GM12872 (cell line): Measurements from ENCODE around the gene CELF4.

Experiments used
- TF ChIP-seq, protein P1 (sequence below): IDR thresholded peaks from 3 replicates; pipeline ENCODE4 v1.5.1; 2011; ENCODE audit warnings: low read depth, mild to moderate bottlenecking, low read length, moderate library complexity; ENCODE audit not compliant: insufficient read depth

The CELF4 gene

GRCh38 chr18:37272841-37273240, 292.8 kb downstream of the CELF4 start:
- TF ChIP-seq, protein P1, sequence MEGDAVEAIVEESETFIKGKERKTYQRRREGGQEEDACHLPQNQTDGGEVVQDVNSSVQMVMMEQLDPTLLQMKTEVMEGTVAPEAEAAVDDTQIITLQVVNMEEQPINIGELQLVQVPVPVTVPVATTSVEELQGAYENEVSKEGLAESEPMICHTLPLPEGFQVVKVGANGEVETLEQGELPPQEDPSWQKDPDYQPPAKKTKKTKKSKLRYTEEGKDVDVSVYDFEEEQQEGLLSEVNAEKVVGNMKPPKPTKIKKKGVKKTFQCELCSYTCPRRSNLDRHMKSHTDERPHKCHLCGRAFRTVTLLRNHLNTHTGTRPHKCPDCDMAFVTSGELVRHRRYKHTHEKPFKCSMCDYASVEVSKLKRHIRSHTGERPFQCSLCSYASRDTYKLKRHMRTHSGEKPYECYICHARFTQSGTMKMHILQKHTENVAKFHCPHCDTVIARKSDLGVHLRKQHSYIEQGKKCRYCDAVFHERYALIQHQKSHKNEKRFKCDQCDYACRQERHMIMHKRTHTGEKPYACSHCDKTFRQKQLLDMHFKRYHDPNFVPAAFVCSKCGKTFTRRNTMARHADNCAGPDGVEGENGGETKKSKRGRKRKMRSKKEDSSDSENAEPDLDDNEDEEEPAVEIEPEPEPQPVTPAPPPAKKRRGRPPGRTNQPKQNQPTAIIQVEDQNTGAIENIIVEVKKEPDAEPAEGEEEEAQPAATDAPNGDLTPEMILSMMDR = no peak

DNA sequence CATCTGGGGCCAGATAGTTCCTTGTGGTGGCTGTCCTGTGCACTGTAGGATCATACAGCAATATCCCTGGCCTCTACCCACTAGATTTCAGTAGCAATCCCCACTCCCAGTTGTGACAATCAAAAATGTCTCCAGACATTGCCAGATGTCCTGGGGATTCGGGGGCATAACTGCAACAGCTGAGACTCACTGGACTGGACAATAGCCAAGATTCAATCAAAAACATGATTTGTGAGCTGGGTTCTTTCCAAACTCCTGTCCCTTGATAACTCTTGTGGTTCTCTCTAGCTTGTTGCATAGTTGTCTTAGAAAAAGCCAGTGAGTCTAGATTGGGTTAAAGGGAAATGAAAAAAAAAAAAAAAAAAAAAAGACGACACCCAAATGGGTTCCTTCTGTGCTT, 293.4 kb downstream of the CELF4 start:
- TF ChIP-seq, protein P1 = no peak

GRCh38 chr18:37270666-37271052, 294.9 kb downstream of the CELF4 start:
- TF ChIP-seq, protein P1 = no peak

GRCh38 chr18:37270038-37270665, 295.4 kb downstream of the CELF4 start:
- TF ChIP-seq, protein P1 = no peak

GRCh38 chr18:37266290-37266689, 299.3 kb downstream of the CELF4 start:
- TF ChIP-seq, protein P1 = peak; percentile 47

DNA sequence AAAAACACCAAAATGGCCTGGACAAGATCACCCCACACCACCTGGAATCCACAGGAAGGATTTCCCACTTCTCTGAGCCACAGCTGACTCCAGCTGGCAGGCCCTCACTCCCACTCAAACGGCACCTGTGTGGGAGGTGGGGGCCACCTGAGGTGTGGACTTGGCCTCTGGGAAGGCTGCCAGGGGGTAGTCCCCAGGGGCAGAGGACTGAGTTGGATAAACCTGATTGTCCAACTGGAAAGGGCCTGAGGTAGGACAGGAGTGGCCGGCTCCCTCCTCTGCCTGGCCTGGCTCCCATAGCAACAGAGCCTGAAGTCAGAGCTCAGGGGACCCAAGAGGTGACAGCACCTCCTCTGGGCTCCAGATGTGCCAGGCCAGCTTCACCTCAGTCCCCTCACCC, 300.2 kb downstream of the CELF4 start:
- TF ChIP-seq, protein P1 = no peak

- TF ChIP-seq, protein P1 = no peak
Measured at GRCh38 chr18:37264956-37265355, 300.6 kb downstream of the CELF4 start.

GRCh38 chr18:37261988-37262387, 303.6 kb downstream of the CELF4 start:
- TF ChIP-seq, protein P1 = no peak
